Thyroid gland (tissue), 4 donors: ENCODE results near the gene ADGRG6.

Experiments used
- CTCF ChIP-seq, 6 experiments: fragments of 200-600 bp in 3 of 6; fragments of 450-650 bp in 3 of 6; sonication (generic) in 3 of 6; IDR thresholded peaks; one replicate each; pipeline ENCODE4 v1.5.1; 2016 to 2019; ENCODE audit warnings: antibody characterized with exemption in 6 of 6, mild to moderate bottlenecking in 2 of 6, inconsistent platforms in 1 of 6, moderate library complexity in 1 of 6
- POLR2A ChIP-seq, 2 donors: fragments of 450-650 bp; IDR thresholded peaks; one replicate each; pipeline ENCODE4 v1.6.1; 2017; ENCODE audit warnings: antibody characterized with exemption in 2 of 2, mild to moderate bottlenecking in 2 of 2, moderate library complexity in 1 of 2

GRCh38 chr6:142440600-142441293, 138.9 kb downstream of the ADGRG6 start:
- TF ChIP-seq POLR2A (IDR thresholded peaks at IDR 0.05): no peak
- TF ChIP-seq CTCF (IDR thresholded peaks at IDR 0.05): no peak
